ENCODE results near the gene C1orf174. TPM values are rescaled to one million over a fixed set of nuclear protein-coding genes. Genes with fewer than 3 reads are reported as not detected.

The C1orf174 gene
- total and polyA plus RNA-seq, 11 donors: 7.9 to 16.4 (median 11.3) TPM

DNA sequence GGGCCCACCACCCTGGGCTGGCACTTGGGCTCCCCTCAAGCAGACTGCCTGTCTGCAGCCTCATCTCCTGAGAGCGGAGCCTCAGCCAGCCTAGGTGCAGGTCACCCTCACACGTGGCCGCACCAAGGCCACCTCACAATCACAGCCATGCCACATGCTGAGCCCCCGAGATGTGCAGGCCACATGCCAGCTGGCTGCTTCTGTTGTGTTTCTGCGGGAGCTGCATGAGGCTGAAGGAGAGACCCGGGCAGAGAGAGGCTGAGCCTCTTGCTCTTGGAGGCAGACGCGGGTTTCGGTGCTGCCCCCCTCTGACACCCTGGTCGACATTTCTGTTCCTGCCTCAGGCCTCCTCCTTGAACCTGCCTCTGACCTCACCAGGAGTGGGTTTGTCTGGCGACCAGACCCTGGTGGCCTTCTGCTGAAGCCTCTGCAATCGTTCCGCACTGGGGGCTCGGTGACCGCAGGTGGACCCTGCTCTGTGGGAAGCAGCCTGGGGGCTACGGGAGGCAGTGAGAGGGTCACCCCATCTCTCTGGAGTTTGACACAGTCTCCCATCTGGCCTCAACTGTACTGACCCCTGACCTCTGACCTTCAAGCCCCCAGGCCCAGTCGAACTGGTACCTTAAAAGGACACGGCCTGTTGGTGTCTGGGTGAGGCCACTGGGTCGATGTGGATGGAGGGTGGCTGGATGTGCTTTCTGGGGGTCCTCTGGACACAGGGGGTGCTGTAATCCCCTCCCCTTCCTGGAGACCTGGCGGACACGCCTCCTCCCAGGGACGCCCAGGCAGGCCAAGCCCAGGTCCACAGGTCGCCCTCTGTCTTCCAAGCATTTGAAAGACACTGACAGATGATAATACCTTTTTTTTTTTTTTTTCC is 13.0 kb upstream of the C1orf174 start:
- Histone ChIP-seq H3K9me3 (no peaks in the 10 kb centered on the region), H3K27ac (no peak overlapping the region), H3K36me3 (no peaks in the 10 kb centered on the region), H3K27me3 (peaks cover 0 to 64% (median 17%) of the 10 kb centered on the region in 9 donors), H3K4me1 (peaks cover 0 to 7% (median 0%) of the 10 kb centered on the region in 12 donors), H3K4me3 (no peak overlapping the region)
- no peak for ATAC-seq
- intact Hi-C loops (cut with DNase I): loop anchor here in 6 of 10 donors (5.0 to 10.0 kb wide), 7 partner anchors 739 to 1834 kb away; partner anchors contain the start of gene AJAP1 (in 3 of the 6)
- 87 to 93% (median 90%) methylated on average over 18 to 23 of the region's 23 CpGs for WGBS, 4 donors
- DNase-seq: peak in 1 of 5 donors; percentile 11
- TF ChIP-seq POLR2A (IDR thresholded peaks at IDR 0.05): no peak
- TF ChIP-seq, protein P1, sequence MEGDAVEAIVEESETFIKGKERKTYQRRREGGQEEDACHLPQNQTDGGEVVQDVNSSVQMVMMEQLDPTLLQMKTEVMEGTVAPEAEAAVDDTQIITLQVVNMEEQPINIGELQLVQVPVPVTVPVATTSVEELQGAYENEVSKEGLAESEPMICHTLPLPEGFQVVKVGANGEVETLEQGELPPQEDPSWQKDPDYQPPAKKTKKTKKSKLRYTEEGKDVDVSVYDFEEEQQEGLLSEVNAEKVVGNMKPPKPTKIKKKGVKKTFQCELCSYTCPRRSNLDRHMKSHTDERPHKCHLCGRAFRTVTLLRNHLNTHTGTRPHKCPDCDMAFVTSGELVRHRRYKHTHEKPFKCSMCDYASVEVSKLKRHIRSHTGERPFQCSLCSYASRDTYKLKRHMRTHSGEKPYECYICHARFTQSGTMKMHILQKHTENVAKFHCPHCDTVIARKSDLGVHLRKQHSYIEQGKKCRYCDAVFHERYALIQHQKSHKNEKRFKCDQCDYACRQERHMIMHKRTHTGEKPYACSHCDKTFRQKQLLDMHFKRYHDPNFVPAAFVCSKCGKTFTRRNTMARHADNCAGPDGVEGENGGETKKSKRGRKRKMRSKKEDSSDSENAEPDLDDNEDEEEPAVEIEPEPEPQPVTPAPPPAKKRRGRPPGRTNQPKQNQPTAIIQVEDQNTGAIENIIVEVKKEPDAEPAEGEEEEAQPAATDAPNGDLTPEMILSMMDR (IDR thresholded peaks at IDR 0.05): no peak

DNA sequence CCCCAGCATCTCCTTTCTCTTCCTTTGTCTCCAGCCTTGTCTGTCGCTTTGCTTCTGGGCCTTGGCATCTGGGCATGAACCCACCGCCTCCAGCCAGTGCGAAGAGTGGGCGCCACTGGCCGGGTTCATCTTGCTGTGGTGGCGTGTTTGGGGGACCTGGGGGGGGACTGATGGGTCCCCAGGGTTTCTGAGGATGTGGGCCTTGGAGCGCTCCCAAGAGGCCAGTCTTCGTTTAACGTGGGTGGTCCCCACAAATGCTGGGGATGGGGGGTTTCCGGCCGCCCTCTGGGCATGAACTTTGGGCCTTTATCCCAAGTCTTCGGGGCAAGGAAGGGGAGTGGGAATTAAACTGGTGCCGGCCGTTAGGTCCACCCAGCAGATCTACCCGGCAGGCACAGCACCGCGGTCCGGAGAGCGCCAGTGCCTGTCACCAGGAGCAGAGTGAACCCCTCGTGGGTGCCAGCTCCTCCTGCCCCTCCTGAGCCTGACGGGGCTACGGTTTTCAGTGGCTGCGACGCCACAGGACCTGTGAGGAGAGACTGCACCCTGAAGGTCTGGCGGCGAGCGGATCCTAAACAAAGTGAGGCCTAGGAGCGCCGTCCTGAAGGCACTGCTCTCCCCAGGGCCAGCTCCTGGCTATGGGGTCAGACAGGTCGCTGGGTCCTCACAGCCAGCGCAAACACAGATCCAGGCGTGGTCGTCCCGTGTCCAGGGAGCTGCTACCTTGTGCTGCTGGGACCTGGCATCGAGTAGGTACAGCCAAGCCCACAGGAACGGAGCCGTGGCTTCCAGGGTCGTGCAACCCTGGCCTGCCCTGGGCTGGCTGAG is 12.1 kb upstream of the C1orf174 start:
- intact Hi-C loops (cut with DNase I): loop anchor here in 6 of 10 donors (5.0 to 10.0 kb wide), 7 partner anchors 740 to 1835 kb away; partner anchors contain the start of gene AJAP1 (in 3 of the 6)
- peaks cover 0 to 56% (median 15%) of the 10 kb centered on the region in 9 donors for H3K27me3 ChIP-seq

DNA sequence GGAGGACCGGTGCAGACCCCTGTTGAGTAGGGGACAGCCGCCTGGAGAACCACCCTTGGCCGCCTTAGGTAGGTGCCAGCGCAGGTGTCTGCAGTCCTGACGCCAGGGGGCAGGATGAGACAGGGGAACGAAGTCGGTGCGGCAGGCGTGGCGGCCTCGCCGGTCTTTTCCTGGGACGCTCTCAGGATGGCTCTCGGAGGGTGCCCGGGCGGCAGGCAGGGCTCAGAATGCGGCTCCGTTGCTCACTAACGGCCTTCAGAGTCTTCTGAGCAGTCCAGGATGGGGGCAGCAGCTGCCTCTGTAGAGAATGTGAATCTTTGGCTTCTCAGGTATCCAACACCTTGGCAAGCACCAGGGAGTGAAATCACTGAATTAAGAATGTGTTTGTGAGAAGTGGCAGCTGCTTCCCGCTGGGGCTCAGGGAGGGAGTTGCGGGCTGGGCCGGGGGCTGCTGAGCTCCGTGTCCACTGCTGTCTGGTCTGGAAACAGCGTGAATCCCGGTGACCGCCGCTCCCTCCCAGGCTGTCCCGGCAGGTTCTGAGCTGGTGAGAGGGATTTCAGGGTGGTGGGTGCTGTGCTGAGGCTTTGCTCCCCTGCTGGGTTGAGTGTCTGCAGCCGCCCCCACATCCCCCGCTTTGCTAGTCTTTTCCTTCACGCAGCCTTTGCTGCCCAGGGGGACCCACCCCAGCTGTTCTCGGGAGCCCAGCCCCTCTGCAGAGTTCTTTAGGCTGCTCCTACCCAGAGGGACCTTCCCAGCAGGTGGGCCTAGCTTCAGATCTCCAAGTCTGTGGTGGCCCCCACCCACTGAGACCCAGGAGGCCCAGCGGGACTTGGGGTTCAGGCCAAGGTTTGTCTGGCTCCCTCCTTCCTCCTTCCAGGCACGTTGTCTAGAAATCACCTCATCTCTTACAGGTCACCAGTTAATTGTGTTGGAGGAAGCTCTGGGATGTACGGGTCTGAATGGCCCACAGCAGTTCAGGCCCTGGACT is 11.1 kb upstream of the C1orf174 start:
- no peaks in the 10 kb centered on the region for H3K9me3 ChIP-seq
- no peak overlapping the region for H3K27ac ChIP-seq
- H3K36me3 ChIP-seq: no peaks in the 10 kb centered on the region
- peak in 3 of 4 donors; percentile 66 to 83 (median 77) for ATAC-seq
- DNase-seq: peak in 4 of 5 donors; percentile 62 to 83 (median 64)
- WGBS, 4 donors: 9 to 24% (median 13%) methylated on average over 17 to 35 of the region's 35 CpGs
- H3K4me3 ChIP-seq: no peak overlapping the region
- intact Hi-C loops (cut with DNase I): loop anchor here in 6 of 10 donors (5.0 to 10.0 kb wide), 7 partner anchors 741 to 1836 kb away; partner anchors contain the start of gene AJAP1 (in 3 of the 6)
- TF ChIP-seq POLR2A (IDR thresholded peaks at IDR 0.05): no peak
- TF ChIP-seq, protein P1 (IDR thresholded peaks at IDR 0.05): peak; percentile 44 to 76 (median 62)
- peaks cover 0 to 46% (median 15%) of the 10 kb centered on the region in 9 donors for H3K27me3 ChIP-seq
- H3K4me1 ChIP-seq: peaks cover 0 to 7% (median 0%) of the 10 kb centered on the region in 12 donors

More for the DNA sequence above, 12.1 kb upstream of the C1orf174 start:
- Histone ChIP-seq H3K36me3 (no peaks in the 10 kb centered on the region), H3K27ac (no peak overlapping the region), H3K4me3 (no peak overlapping the region), H3K4me1 (peaks cover 0 to 7% (median 0%) of the 10 kb centered on the region in 12 donors), H3K9me3 (no peaks in the 10 kb centered on the region)
- WGBS, 4 donors: 87 to 94% (median 90%) methylated on average over 33 to 38 of the region's 38 CpGs
- DNase-seq (no peak), ATAC-seq (no peak)
- TF ChIP-seq POLR2A (IDR thresholded peaks at IDR 0.05): no peak
- TF ChIP-seq, protein P1 (IDR thresholded peaks at IDR 0.05): no peak

Measured in heart left ventricle (tissue), 16 donors.